ENCODE data around the gene TTC3.

DNA sequence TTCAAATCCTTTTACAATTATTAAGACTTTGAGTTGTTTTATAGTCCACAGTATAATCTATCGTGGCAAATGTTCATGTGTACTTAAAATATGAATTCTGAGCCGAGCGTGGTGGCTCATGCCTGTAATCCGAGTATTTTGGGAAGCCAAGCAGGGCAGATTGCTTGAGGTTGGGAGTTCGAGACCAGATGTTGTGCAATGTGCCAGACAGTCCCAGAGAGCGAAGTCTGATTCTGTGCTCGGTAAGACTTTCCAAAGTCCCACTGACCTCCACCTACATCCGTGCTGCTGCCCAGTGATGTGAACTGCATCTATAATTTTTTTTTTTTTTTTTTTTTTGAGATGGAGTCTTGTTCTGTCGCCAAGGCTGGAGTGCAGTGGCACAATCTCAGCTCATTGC, 141.9 kb downstream of the TTC3 start:
- TF ChIP-seq, protein P1, sequence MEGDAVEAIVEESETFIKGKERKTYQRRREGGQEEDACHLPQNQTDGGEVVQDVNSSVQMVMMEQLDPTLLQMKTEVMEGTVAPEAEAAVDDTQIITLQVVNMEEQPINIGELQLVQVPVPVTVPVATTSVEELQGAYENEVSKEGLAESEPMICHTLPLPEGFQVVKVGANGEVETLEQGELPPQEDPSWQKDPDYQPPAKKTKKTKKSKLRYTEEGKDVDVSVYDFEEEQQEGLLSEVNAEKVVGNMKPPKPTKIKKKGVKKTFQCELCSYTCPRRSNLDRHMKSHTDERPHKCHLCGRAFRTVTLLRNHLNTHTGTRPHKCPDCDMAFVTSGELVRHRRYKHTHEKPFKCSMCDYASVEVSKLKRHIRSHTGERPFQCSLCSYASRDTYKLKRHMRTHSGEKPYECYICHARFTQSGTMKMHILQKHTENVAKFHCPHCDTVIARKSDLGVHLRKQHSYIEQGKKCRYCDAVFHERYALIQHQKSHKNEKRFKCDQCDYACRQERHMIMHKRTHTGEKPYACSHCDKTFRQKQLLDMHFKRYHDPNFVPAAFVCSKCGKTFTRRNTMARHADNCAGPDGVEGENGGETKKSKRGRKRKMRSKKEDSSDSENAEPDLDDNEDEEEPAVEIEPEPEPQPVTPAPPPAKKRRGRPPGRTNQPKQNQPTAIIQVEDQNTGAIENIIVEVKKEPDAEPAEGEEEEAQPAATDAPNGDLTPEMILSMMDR (conservative IDR thresholded peaks at IDR 0.05; ENCODE audit: low read length), result no peak
- no peak for TF ChIP-seq EZH2phosphoT487 (IDR thresholded peaks at IDR 0.05; ENCODE audit: borderline replicate concordance)
